Uterus (tissue), 2 donors: Measurements from ENCODE around the gene PLEKHA7.

Source experiments
- POLR2A ChIP-seq, 2 donors: fragments of 450-650 bp; IDR thresholded peaks; one replicate each; pipeline ENCODE4 v1.6.1; 2016; ENCODE audit warnings: antibody characterized with exemption in 2 of 2, mild to moderate bottlenecking in 1 of 2, moderate library complexity in 1 of 2
- TF ChIP-seq, protein P1 (sequence below), 4 experiments: fragments of 200-600 bp in 2 of 4; fragments of 450-650 bp in 2 of 4; sonication (generic) in 2 of 4; IDR thresholded peaks; one replicate each; pipeline ENCODE4 v1.5.1; 2016 to 2019; ENCODE audit warnings: antibody characterized with exemption in 4 of 4, mild to moderate bottlenecking in 2 of 4, moderate library complexity in 1 of 4

DNA sequence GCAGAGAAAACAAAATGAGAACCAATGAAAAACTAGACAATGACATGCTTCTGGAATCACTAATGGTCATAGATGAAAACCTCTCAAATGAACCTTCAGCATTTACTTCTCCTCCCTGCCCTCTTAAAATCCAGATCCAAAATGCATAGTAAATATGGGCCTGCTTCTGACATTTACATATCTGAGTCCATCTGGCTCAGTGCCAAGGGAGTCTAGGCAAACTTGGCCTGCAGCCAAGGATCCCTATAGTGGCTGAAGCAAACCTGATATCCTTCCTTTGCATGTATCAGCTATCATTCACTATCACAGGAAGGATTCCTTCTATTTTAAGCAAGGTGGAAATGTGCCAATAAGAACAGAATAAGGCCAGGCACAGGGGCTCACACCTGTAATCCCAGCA, 170.9 kb downstream of the PLEKHA7 start:
- TF ChIP-seq POLR2A (IDR thresholded peaks at IDR 0.05), result no peak
- TF ChIP-seq, protein P1, sequence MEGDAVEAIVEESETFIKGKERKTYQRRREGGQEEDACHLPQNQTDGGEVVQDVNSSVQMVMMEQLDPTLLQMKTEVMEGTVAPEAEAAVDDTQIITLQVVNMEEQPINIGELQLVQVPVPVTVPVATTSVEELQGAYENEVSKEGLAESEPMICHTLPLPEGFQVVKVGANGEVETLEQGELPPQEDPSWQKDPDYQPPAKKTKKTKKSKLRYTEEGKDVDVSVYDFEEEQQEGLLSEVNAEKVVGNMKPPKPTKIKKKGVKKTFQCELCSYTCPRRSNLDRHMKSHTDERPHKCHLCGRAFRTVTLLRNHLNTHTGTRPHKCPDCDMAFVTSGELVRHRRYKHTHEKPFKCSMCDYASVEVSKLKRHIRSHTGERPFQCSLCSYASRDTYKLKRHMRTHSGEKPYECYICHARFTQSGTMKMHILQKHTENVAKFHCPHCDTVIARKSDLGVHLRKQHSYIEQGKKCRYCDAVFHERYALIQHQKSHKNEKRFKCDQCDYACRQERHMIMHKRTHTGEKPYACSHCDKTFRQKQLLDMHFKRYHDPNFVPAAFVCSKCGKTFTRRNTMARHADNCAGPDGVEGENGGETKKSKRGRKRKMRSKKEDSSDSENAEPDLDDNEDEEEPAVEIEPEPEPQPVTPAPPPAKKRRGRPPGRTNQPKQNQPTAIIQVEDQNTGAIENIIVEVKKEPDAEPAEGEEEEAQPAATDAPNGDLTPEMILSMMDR (IDR thresholded peaks at IDR 0.05), result no peak
